MCF 10A (cell line): ENCODE measurements around the gene BATF. TPM values are rescaled to one million over a fixed set of nuclear protein-coding genes. Genes with fewer than 3 reads are reported as not detected.

Experiments
- BruUV-seq: library from RNA; stranded (reverse); fragments of 400-500 nt; replicated peaks from 2 replicates; lab custom pipeline; 2021; lab: Mats Ljungman, UMichigan
- CTCF ChIA-PET: fragments of 300-600 bp; sonication (Branson Sonifier 250); formaldehyde crosslinking; extraction: SDS; loops from one replicate; lab custom pipeline; 2021; ENCODE audit warnings: antibody characterized with exemption, inconsistent platforms; lab: Yijun Ruan, JAX
- POLR2A ChIA-PET: fragments of 300-600, 350-650 bp; sonication (Branson Sonifier 250); formaldehyde crosslinking; extraction: SDS; loops from one replicate; lab custom pipeline; 2020; ENCODE audit warnings: antibody characterized with exemption, inconsistent platforms; lab: Yijun Ruan, JAX
- DNase-seq: peaks from one replicate; pipeline ENCODE4 v3.0.0-alpha.2; 2018; ENCODE audit not compliant: unreplicated experiment
- H3K27ac Mint-ChIP-seq: one replicate; pipeline ENCODE4 v1.8.0; 2022; ENCODE audit warnings: mild to moderate bottlenecking, low read depth, mixed read lengths; ENCODE audit not compliant: unreplicated experiment
- H3K27me3 Mint-ChIP-seq: one replicate; pipeline ENCODE4 v1.8.0; 2022; ENCODE audit warnings: mixed read lengths; ENCODE audit not compliant: insufficient read depth, unreplicated experiment
- H3K36me3 Mint-ChIP-seq: one replicate; pipeline ENCODE4 v1.8.0; 2022; ENCODE audit warnings: mild to moderate bottlenecking, moderate library complexity, mixed read lengths; ENCODE audit not compliant: insufficient read depth, unreplicated experiment
- H3K4me1 Mint-ChIP-seq: one replicate; pipeline ENCODE4 v1.8.0; 2022; ENCODE audit warnings: mixed read lengths; ENCODE audit not compliant: insufficient read depth, unreplicated experiment
- H3K4me3 Mint-ChIP-seq: one replicate; pipeline ENCODE4 v1.8.0; 2022; ENCODE audit warnings: mild to moderate bottlenecking, moderate library complexity, mixed read lengths; ENCODE audit not compliant: unreplicated experiment
- H3K9me3 Mint-ChIP-seq: one replicate; pipeline ENCODE4 v1.8.0; 2022; ENCODE audit warnings: mixed read lengths; ENCODE audit not compliant: unreplicated experiment
- intact Hi-C: fragments of 100-400 bp; cut with micrococcal nuclease; formaldehyde crosslinking; loops from 2 replicates; pipeline ENCODE4 v1.14.1; 2022
- total RNA-seq: library from RNA; stranded (reverse); gene quantifications from 2 replicates; pipeline ENCODE4 v1.2.3, GENCODE V29; 2022
- TF ChIP-seq, protein P1 (sequence below): fragments of 200-600 bp; IDR thresholded peaks from one replicate; pipeline ENCODE4 v1.8.0; 2022; ENCODE audit warnings: antibody characterized with exemption, mild to moderate bottlenecking; ENCODE audit not compliant: unreplicated experiment

BATF gene
- total RNA-seq, 1 experiment from 2014 or later = not detected

DNA sequence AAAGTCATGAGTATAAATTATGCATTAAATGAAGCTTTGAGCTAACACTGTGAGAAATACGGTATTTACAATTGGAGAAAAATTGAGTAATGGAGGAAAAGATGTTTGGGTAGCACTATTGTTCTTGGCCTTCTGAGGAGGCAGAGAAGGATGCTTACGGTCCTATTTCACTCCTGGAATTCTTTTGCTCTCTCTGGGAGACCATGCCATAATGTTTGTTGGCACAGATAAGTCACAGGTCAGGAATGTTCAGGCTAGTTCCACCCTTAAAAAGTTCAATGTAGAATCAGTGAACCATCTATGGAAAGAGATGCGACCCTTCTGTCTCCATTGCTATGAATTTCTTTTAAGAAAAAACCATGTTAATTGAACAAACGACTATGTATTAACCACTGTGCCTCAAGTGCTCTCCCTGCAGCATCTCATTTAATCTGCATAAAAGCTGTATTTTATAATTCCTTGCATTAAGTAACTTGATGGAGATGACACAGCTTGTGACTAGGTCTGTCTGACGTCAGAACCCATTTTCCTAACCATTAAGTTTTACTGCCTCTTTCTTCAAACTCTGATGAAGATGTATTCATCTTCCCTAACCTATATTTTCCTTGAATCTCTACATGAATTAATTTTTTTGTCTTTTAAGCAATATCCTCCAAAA lies 9.5 kb downstream of the BATF start:
- Mint-ChIP-seq H3K4me3 (no peak overlapping the region), H3K27me3 (no peaks in the 10 kb centered on the region), H3K9me3 (no peaks in the 10 kb centered on the region), H3K36me3 (no peaks in the 10 kb centered on the region), H3K4me1 (peaks cover 37% of the 10 kb centered on the region), H3K27ac (peak overlapping the region; percentile 65)
- ChIA-PET POLR2A (interaction anchor here (0.7 kb wide), 2 partner anchors 18 to 29 kb away, joined by 3 read pairs; no protein-coding TSS in a partner anchor), CTCF (interaction anchor here (1.0 to 1.4 kb wide), 2 partner anchors 28 to 29 kb away, joined by 3 to 4 read pairs; no protein-coding TSS in a partner anchor)
- intact Hi-C loops = no loop called here
- peak; percentile 49 for DNase-seq
- no TSS peak for BruUV-seq
- TF ChIP-seq, protein P1, sequence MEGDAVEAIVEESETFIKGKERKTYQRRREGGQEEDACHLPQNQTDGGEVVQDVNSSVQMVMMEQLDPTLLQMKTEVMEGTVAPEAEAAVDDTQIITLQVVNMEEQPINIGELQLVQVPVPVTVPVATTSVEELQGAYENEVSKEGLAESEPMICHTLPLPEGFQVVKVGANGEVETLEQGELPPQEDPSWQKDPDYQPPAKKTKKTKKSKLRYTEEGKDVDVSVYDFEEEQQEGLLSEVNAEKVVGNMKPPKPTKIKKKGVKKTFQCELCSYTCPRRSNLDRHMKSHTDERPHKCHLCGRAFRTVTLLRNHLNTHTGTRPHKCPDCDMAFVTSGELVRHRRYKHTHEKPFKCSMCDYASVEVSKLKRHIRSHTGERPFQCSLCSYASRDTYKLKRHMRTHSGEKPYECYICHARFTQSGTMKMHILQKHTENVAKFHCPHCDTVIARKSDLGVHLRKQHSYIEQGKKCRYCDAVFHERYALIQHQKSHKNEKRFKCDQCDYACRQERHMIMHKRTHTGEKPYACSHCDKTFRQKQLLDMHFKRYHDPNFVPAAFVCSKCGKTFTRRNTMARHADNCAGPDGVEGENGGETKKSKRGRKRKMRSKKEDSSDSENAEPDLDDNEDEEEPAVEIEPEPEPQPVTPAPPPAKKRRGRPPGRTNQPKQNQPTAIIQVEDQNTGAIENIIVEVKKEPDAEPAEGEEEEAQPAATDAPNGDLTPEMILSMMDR = no peak

DNA sequence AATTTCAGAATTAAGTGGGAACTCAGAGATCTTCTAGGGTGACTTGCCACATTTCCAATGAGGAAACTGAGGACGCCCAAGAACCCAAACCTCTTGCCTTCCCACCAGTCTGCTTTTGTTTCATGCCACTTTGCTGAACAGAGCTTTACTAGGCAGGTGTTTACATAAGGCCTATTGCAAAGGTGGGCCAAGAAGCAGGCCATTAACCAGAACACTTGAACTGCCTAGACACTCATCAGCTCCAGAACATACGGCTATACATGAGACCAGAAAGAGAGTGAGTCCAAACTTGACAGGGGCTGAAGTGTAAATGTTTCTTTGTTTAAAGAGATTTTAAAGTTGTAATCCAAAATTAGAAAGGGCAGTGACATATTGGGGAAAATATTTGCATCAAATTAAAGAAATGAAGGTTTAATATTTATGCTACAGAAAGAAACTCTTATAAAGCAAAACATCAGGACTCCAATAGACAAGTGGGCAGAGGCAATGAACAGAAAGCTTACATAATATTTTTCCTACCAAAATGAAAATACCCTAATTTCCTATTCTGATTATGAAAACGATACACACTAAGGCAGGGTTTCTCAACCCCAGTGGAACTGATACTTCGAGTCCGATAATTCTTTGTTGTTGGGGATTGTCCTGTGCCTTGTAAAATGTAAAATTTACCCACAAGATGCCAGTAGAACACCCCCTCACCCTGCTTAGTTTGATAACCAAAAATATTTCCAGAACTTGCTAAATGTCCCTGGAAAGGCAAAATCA lies 11.7 kb downstream of the BATF start:
- no peaks in the 10 kb centered on the region for H3K36me3 Mint-ChIP-seq
- peaks cover 41% of the 10 kb centered on the region for H3K4me1 Mint-ChIP-seq
- peak overlapping the region; percentile 98 for H3K27ac Mint-ChIP-seq
- POLR2A ChIA-PET = interaction anchor here (0.8 to 2.8 kb wide), 3 partner anchors 10 to 360 kb away, joined by 3 to 17 read pairs (median 5); no protein-coding TSS in a partner anchor
- intact Hi-C loops = no loop called here
- H3K9me3 Mint-ChIP-seq = no peaks in the 10 kb centered on the region
- TF ChIP-seq, protein P1 = no peak
- no peak for DNase-seq
- no TSS peak for BruUV-seq
- CTCF ChIA-PET = interaction anchor here (0.6 to 2.1 kb wide), 2 partner anchors 27 to 151 kb away, joined by 3 to 10 read pairs; no protein-coding TSS in a partner anchor
- no peak overlapping the region for H3K4me3 Mint-ChIP-seq
- no peaks in the 10 kb centered on the region for H3K27me3 Mint-ChIP-seq

DNA sequence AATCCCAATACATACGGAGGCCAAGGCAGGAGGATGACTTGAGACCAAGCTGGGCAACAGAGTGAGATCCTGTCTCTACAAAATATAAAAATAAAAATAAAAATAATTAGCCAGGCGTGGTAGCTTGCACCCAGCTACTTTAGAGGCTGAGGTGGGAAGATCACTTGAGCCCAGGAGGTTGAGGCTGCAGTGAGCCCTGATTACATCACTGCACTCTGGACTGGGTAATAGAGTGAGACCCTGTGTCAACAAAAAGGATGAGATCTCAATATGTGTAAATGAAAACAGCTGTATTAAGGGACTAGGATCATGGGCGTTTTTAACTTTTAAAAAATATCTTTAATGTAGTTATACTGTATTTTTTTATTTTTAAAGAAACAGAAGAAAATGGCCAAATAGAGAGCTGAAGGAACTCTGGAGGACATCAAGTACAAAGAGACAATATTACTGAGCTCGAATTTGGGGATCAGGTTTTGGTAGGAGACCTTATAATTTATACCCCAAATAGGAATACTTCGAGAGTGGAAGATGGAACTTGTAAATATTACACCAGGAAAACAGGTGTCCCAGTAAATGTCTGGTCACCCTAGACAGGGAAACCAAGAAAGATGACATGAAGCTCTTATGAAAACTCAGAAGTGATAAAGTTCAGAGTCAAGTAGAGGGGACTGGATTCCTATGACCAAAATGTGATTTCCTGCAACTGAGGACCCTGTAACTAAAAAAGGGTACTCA lies 13.1 kb downstream of the BATF start:
- peak overlapping the region; percentile 98 for H3K27ac Mint-ChIP-seq
- no peak for DNase-seq
- TF ChIP-seq, protein P1 = no peak
- POLR2A ChIA-PET = interaction anchor here (0.7 to 2.8 kb wide), 6 partner anchors 14 to 409 kb away, joined by 3 to 17 read pairs (median 3); partner anchors contain the start of gene NEK9
- BruUV-seq = TSS peak; percentile 96
- H3K27me3 Mint-ChIP-seq = no peaks in the 10 kb centered on the region
- intact Hi-C loops = no loop called here
- H3K36me3 Mint-ChIP-seq = no peaks in the 10 kb centered on the region
- no peaks in the 10 kb centered on the region for H3K9me3 Mint-ChIP-seq
- no peak overlapping the region for H3K4me3 Mint-ChIP-seq
- H3K4me1 Mint-ChIP-seq = peaks cover 41% of the 10 kb centered on the region
- CTCF ChIA-PET = interaction anchor here (0.7 to 1.4 kb wide), 5 partner anchors 11 to 229 kb away, joined by 3 to 11 read pairs (median 3); no protein-coding TSS in a partner anchor
